Measurements from ENCODE around the gene MVK. TPM values are rescaled to one million over a fixed set of nuclear protein-coding genes. Genes with fewer than 3 reads are reported as not detected.

Gene MVK
- total and polyA plus RNA-seq, 4 donors = 34.9 to 50.3 (median 41.4) TPM

GRCh38 chr12:109579639-109580038, 6.0 kb downstream of the MVK start:
- no peaks in the 10 kb centered on the region for H3K27me3 ChIP-seq (ENCODE audit: control insufficient read depth in 4 of 4, insufficient read depth in 4 of 4, low read length in 3 of 4)
- H3K9me3 ChIP-seq (ENCODE audit: control insufficient read depth in 4 of 4, low read length in 3 of 4) = no peaks in the 10 kb centered on the region
- peaks cover 31 to 70% (median 66%) of the 10 kb centered on the region in 4 donors for H3K4me1 ChIP-seq (ENCODE audit: control insufficient read depth in 4 of 4, insufficient read depth in 4 of 4, low read length in 3 of 4)
- DNase-seq (ENCODE audit: low spot score) = no peak
- H3K4me3 ChIP-seq (ENCODE audit: low read depth in 1 of 3, low read length in 3 of 3) = no peak overlapping the region
- H3K36me3 ChIP-seq (ENCODE audit: control insufficient read depth in 4 of 4, insufficient read depth in 3 of 4, low read depth in 1 of 4, low read length in 3 of 4) = peaks cover 3 to 28% (median 16%) of the 10 kb centered on the region in 4 donors
- peak overlapping the region in 1 of 2 donors; percentile 79 for H3K9ac ChIP-seq (ENCODE audit: low read depth in 1 of 2, low read length in 2 of 2)
- TF ChIP-seq YY1 (IDR thresholded peaks at IDR 0.05) = peak; percentile 12
- TF ChIP-seq REST (IDR thresholded peaks at IDR 0.05) = peak; percentile 31
- TF ChIP-seq SP1 (IDR thresholded peaks at IDR 0.05) = peak; percentile 71
- TF ChIP-seq FOXA1 (IDR thresholded peaks at IDR 0.05) = no peak
- TF ChIP-seq RXRA (IDR thresholded peaks at IDR 0.05) = peak; percentile 38 to 68
- TF ChIP-seq JUND (IDR thresholded peaks at IDR 0.05) = no peak
- no peak for TF ChIP-seq NR2F2 (IDR thresholded peaks at IDR 0.05)
- TF ChIP-seq HNF4A (conservative IDR thresholded peaks at IDR 0.05) = peak; percentile 67 to 69
- TF ChIP-seq GABPA (IDR thresholded peaks at IDR 0.05 in 1 of 2, conservative IDR thresholded peaks at IDR 0.05 in 1 of 2) = no peak
- peak; percentile 7 for TF ChIP-seq HNF4G (IDR thresholded peaks at IDR 0.05)
- TF ChIP-seq ZBTB33 (IDR thresholded peaks at IDR 0.05) = no peak
- peak; percentile 5 for TF ChIP-seq FOXA2 (IDR thresholded peaks at IDR 0.05)
- no peak for TF ChIP-seq ATF3 (IDR thresholded peaks at IDR 0.05)
- TF ChIP-seq RAD21 (IDR thresholded peaks at IDR 0.05) = peak in 1 of 2 donors; percentile 11
- no peak for TF ChIP-seq TAF1 (conservative IDR thresholded peaks at IDR 0.05)
- TF ChIP-seq, protein P1, sequence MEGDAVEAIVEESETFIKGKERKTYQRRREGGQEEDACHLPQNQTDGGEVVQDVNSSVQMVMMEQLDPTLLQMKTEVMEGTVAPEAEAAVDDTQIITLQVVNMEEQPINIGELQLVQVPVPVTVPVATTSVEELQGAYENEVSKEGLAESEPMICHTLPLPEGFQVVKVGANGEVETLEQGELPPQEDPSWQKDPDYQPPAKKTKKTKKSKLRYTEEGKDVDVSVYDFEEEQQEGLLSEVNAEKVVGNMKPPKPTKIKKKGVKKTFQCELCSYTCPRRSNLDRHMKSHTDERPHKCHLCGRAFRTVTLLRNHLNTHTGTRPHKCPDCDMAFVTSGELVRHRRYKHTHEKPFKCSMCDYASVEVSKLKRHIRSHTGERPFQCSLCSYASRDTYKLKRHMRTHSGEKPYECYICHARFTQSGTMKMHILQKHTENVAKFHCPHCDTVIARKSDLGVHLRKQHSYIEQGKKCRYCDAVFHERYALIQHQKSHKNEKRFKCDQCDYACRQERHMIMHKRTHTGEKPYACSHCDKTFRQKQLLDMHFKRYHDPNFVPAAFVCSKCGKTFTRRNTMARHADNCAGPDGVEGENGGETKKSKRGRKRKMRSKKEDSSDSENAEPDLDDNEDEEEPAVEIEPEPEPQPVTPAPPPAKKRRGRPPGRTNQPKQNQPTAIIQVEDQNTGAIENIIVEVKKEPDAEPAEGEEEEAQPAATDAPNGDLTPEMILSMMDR (IDR thresholded peaks at IDR 0.05; ENCODE audit: low read depth, low read length, missing input control) = no peak
- TF ChIP-seq MAX (IDR thresholded peaks at IDR 0.05) = no peak
- TF ChIP-seq EGR1 (IDR thresholded peaks at IDR 0.05; ENCODE audit: low read depth in 2 of 2) = no peak
- 51% methylated on average over 7 of the region's 7 CpGs for WGBS
- peak overlapping the region; percentile 75 to 77 for H3K27ac ChIP-seq (ENCODE audit: low read depth in 1 of 2, low read length in 2 of 2)

All from liver (tissue), 9 donors.